Caco-2 (cell line): Measurements from ENCODE around the gene SREBF1. TPM values are rescaled to one million over a fixed set of nuclear protein-coding genes. Genes with fewer than 3 reads are reported as not detected.
A peak's percentile ranks its signal among the peaks of the same experiment; 100 is the strongest.

ENCODE experiments used
- BruUV-seq: library from RNA; stranded (reverse); fragments of 400-500 nt; replicated peaks from 2 replicates; lab custom pipeline; 2021; lab: Mats Ljungman, UMichigan
- CTCF ChIA-PET: fragments of 300-600 bp; sonication (Branson Sonifier 250); formaldehyde crosslinking; loops from one replicate; lab custom pipeline; 2022; ENCODE audit warnings: antibody characterized with exemption; lab: Charles Lee
- POLR2A ChIA-PET: fragments of 300-600 bp; sonication (Branson Sonifier 250); formaldehyde crosslinking; loops from one replicate; lab custom pipeline; 2022; ENCODE audit warnings: antibody characterized with exemption; lab: Charles Lee
- DNase-seq, 2 experiments: peaks; one replicate each; pipeline versions ENCODE4 v3.0.0 to v3.0.0-alpha.2; 2020 to 2022
- H3K27me3 ChIP-seq: replicated peaks from 2 replicates; pipeline ENCODE4 v1.6.0; 2011; ENCODE audit warnings: low read length; ENCODE audit not compliant: control insufficient read depth, insufficient read depth
- H3K36me3 ChIP-seq: 2 replicates; pipeline ENCODE4 v1.5.1; 2011; ENCODE audit warnings: low read length; ENCODE audit not compliant: control insufficient read depth, insufficient read depth
- H3K4me1 ChIP-seq: fragments of 250-450 bp; sonication (Bioruptor Pico); 2 replicates; pipeline ENCODE4 v1.5.1; 2020; ENCODE audit warnings: mild to moderate bottlenecking
- H3K4me3 ChIP-seq: 2 replicates; pipeline ENCODE4 v1.5.1; 2011; ENCODE audit warnings: low read depth, mild to moderate bottlenecking, control low read depth, low read length
- H3K9me3 ChIP-seq: fragments of 250-450 bp; sonication (Bioruptor Pico); 2 replicates; pipeline ENCODE4 v1.5.1; 2020; ENCODE audit warnings: mild to moderate bottlenecking, moderate library complexity
- H3K27ac Mint-ChIP-seq: one replicate; pipeline ENCODE4 v1.8.0; 2022; ENCODE audit warnings: mixed read lengths; ENCODE audit not compliant: unreplicated experiment
- H3K27me3 Mint-ChIP-seq: one replicate; pipeline ENCODE4 v1.8.0; 2022; ENCODE audit warnings: mixed read lengths; ENCODE audit not compliant: insufficient read depth, unreplicated experiment
- H3K36me3 Mint-ChIP-seq: one replicate; pipeline ENCODE4 v1.8.0; 2022; ENCODE audit warnings: mild to moderate bottlenecking, mixed read lengths; ENCODE audit not compliant: insufficient read depth, unreplicated experiment
- H3K4me1 Mint-ChIP-seq: one replicate; pipeline ENCODE4 v1.8.0; 2022; ENCODE audit warnings: low read depth, mixed read lengths; ENCODE audit not compliant: unreplicated experiment
- H3K4me3 Mint-ChIP-seq: one replicate; pipeline ENCODE4 v1.8.0; 2022; ENCODE audit warnings: mild to moderate bottlenecking, moderate library complexity, mixed read lengths; ENCODE audit not compliant: unreplicated experiment
- H3K9me3 Mint-ChIP-seq: one replicate; pipeline ENCODE4 v1.8.0; 2022; ENCODE audit warnings: mixed read lengths; ENCODE audit not compliant: unreplicated experiment
- CTCF ChIP-seq, 2 experiments: fragments of 200-600 bp in 1 of 2; IDR thresholded peaks; 1 replicate in 1 of 2; 2 replicates in 1 of 2; pipeline versions ENCODE4 v1.5.1 to v1.8.0; 2011 to 2022; ENCODE audit warnings: antibody characterized with exemption in 1 of 2, control low read depth in 1 of 2, inconsistent platforms in 1 of 2, low read depth in 1 of 2, low read length in 1 of 2, mild to moderate bottlenecking in 1 of 2, moderate library complexity in 1 of 2; ENCODE audit not compliant: insufficient read depth in 1 of 2, severe bottlenecking in 1 of 2, unreplicated experiment in 1 of 2
- intact Hi-C: fragments of 100-400 bp; cut with micrococcal nuclease; formaldehyde crosslinking; loops from one replicate; pipeline ENCODE4 v1.10.0; 2022; ENCODE audit not compliant: unreplicated experiment
- total RNA-seq: library from RNA; stranded (reverse); gene quantifications from 2 replicates; pipeline ENCODE4 v1.2.3, GENCODE V29; 2022

The SREBF1 gene
- total RNA-seq, 1 experiment from 2014 or later, result 118 TPM

- peak overlapping the region; percentile 82 for H3K4me3 Mint-ChIP-seq
- no peaks in the 10 kb centered on the region for H3K27me3 ChIP-seq
- ChIA-PET POLR2A (interaction anchor here (0.5 to 0.9 kb wide), 2 partner anchors 14 to 134 kb away, joined by 4 to 6 read pairs; partner anchors contain the start of genes DRC3 and TOM1L2), CTCF (interaction anchor here (1.3 kb wide), 1 partner anchor 81 kb away, joined by 5 read pairs; no protein-coding TSS in a partner anchor)
- no peaks in the 10 kb centered on the region; the same call in 1 of the 2 replicates for H3K36me3 ChIP-seq
- peaks cover 62% of the 10 kb centered on the region for H3K36me3 Mint-ChIP-seq
- BruUV-seq, result no TSS peak
- H3K9me3 Mint-ChIP-seq, result no peaks in the 10 kb centered on the region
- no peaks in the 10 kb centered on the region for H3K27me3 Mint-ChIP-seq
- peaks cover 32% of the 10 kb centered on the region for H3K4me1 Mint-ChIP-seq
- intact Hi-C loops, result no loop called here
- no peak overlapping the region for H3K4me3 ChIP-seq
- TF ChIP-seq CTCF (IDR thresholded peaks at IDR 0.05; ENCODE audit: insufficient read depth in 1 of 2, low read depth in 1 of 2, low read length in 1 of 2, severe bottlenecking in 1 of 2, unreplicated experiment in 1 of 2), result no peak
- no peaks in the 10 kb centered on the region for H3K9me3 ChIP-seq
- H3K4me1 ChIP-seq, result peaks cover 49% of the 10 kb centered on the region
- peak; percentile 70 to 77 for DNase-seq
- H3K27ac Mint-ChIP-seq, result peak overlapping the region; percentile 98
These were observed 1.5 kb upstream of the SREBF1 start for GRCh38 chr17:17837966-17838962.

GRCh38 chr17:17837380-17837821 is 615 bp upstream of the SREBF1 start:
- Mint-ChIP-seq H3K9me3 (no peaks in the 10 kb centered on the region), H3K27me3 (no peaks in the 10 kb centered on the region), H3K27ac (peak overlapping the region; percentile 98), H3K36me3 (peaks cover 58% of the 10 kb centered on the region), H3K4me1 (peaks cover 35% of the 10 kb centered on the region), H3K4me3 (peak overlapping the region; percentile 82)
- Histone ChIP-seq H3K36me3 (no peaks in the 10 kb centered on the region; the same call in 1 of the 2 replicates), H3K27me3 (no peaks in the 10 kb centered on the region), H3K4me1 (peaks cover 49% of the 10 kb centered on the region), H3K9me3 (no peaks in the 10 kb centered on the region), H3K4me3 (peak overlapping the region; percentile 98)
- BruUV-seq, result TSS peak; percentile 53
- DNase-seq, result peak; percentile 66 to 68
- intact Hi-C loops, result no loop called here
- ChIA-PET POLR2A (interaction anchor here (0.9 to 1.9 kb wide), 4 partner anchors 11 to 135 kb away, joined by 4 to 18 read pairs (median 8); partner anchors contain the start of genes DRC3 and TOM1L2), CTCF (interaction anchor here (1.2 to 1.3 kb wide), 2 partner anchors 10 to 82 kb away, joined by 3 to 5 read pairs; no protein-coding TSS in a partner anchor)
- no peak for TF ChIP-seq CTCF (IDR thresholded peaks at IDR 0.05; ENCODE audit: insufficient read depth in 1 of 2, low read depth in 1 of 2, low read length in 1 of 2, severe bottlenecking in 1 of 2, unreplicated experiment in 1 of 2)

DNA sequence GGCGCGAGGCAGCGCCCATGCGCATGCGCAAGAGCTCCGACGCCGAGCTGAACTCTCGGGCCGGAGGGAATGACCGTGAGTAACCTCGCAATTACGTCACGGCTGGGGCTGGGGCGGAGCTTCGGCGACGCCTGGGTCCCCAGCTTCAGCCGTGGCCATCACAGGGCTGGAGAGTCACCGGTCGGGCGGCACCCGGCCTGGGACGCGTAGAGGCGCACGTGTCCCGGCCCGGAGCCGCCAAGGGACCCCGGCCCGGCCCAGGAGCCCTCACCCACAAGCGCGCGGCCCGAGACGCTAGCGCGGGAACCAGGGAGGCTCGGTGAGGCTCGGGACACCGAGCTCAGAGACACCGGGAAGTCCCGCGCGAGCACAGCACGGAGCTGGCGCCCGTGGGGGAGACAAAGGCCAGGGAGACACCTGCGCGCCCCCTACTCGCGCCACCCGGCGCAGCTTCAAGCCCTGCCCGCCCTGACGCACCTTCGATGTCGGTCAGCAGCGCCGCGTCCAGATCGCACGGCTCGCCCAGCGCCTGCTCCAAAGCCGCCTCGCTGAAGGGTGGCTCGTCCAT is 452 bp downstream of the SREBF1 start:
- H3K36me3 ChIP-seq, result no peaks in the 10 kb centered on the region; the same call in 1 of the 2 replicates
- peak overlapping the region; percentile 82 for H3K4me3 Mint-ChIP-seq
- no peaks in the 10 kb centered on the region for H3K9me3 ChIP-seq
- no peaks in the 10 kb centered on the region for H3K9me3 Mint-ChIP-seq
- H3K27ac Mint-ChIP-seq, result peak overlapping the region; percentile 98
- peaks cover 63% of the 10 kb centered on the region for H3K36me3 Mint-ChIP-seq
- no peak for TF ChIP-seq CTCF (IDR thresholded peaks at IDR 0.05; ENCODE audit: insufficient read depth in 1 of 2, low read depth in 1 of 2, low read length in 1 of 2, severe bottlenecking in 1 of 2, unreplicated experiment in 1 of 2)
- no peaks in the 10 kb centered on the region for H3K27me3 ChIP-seq
- CTCF ChIA-PET, result interaction anchor here (0.6 to 1.6 kb wide), 10 partner anchors 9 to 1341 kb away, joined by 3 to 8 read pairs (median 4); partner anchors contain the start of genes DRC3 and TOM1L2
- no peaks in the 10 kb centered on the region for H3K27me3 Mint-ChIP-seq
- intact Hi-C loops, result no loop called here
- peak overlapping the region; percentile 98 for H3K4me3 ChIP-seq
- POLR2A ChIA-PET, result interaction anchor here (0.5 to 1.9 kb wide), 29 partner anchors 10 to 1398 kb away, joined by 3 to 18 read pairs (median 4); partner anchors contain the start of genes DRC3, RASD1 and TOM1L2
- H3K4me1 ChIP-seq, result peaks cover 46% of the 10 kb centered on the region
- no TSS peak for BruUV-seq
- peaks cover 38% of the 10 kb centered on the region for H3K4me1 Mint-ChIP-seq
- peak; percentile 98 to 99 for DNase-seq
